Mucosa of rectum (tissue), 2 donors: ENCODE results near the gene LUZP2.

Source experiments
- H3K27ac ChIP-seq, 2 donors: one replicate each; pipeline ENCODE4 v1.7.0; 2013; ENCODE audit warnings: inconsistent platforms in 2 of 2, low read depth in 2 of 2, low read length in 2 of 2
- H3K27me3 ChIP-seq, 2 donors: one replicate each; pipeline ENCODE4 v1.7.0; 2013; ENCODE audit warnings: low read length in 2 of 2; ENCODE audit not compliant: control insufficient read depth in 2 of 2, insufficient read depth in 2 of 2
- H3K36me3 ChIP-seq, 2 donors: one replicate each; pipeline ENCODE4 v1.7.0; 2013; ENCODE audit warnings: low read length in 2 of 2; ENCODE audit not compliant: control insufficient read depth in 2 of 2, insufficient read depth in 2 of 2
- H3K4me1 ChIP-seq, 2 donors: one replicate each; pipeline ENCODE4 v1.7.0; 2013; ENCODE audit warnings: low read length in 2 of 2, mild to moderate bottlenecking in 1 of 2; ENCODE audit not compliant: control insufficient read depth in 2 of 2, insufficient read depth in 2 of 2
- H3K4me3 ChIP-seq, 2 donors: one replicate each; pipeline ENCODE4 v1.7.0; 2013; ENCODE audit warnings: low read length in 2 of 2
- H3K9ac ChIP-seq, 2 donors: one replicate each; pipeline ENCODE4 v1.7.0; 2013; ENCODE audit warnings: low read length in 2 of 2, low read depth in 1 of 2, mild to moderate bottlenecking in 1 of 2
- H3K9me3 ChIP-seq, 2 donors: one replicate each; pipeline ENCODE4 v1.7.0; 2013; ENCODE audit warnings: low read length in 2 of 2; ENCODE audit not compliant: control insufficient read depth in 2 of 2
- donor health status: healthy.
- donor health status: Normal muscosa, but diverticular disease.

Gene LUZP2

DNA sequence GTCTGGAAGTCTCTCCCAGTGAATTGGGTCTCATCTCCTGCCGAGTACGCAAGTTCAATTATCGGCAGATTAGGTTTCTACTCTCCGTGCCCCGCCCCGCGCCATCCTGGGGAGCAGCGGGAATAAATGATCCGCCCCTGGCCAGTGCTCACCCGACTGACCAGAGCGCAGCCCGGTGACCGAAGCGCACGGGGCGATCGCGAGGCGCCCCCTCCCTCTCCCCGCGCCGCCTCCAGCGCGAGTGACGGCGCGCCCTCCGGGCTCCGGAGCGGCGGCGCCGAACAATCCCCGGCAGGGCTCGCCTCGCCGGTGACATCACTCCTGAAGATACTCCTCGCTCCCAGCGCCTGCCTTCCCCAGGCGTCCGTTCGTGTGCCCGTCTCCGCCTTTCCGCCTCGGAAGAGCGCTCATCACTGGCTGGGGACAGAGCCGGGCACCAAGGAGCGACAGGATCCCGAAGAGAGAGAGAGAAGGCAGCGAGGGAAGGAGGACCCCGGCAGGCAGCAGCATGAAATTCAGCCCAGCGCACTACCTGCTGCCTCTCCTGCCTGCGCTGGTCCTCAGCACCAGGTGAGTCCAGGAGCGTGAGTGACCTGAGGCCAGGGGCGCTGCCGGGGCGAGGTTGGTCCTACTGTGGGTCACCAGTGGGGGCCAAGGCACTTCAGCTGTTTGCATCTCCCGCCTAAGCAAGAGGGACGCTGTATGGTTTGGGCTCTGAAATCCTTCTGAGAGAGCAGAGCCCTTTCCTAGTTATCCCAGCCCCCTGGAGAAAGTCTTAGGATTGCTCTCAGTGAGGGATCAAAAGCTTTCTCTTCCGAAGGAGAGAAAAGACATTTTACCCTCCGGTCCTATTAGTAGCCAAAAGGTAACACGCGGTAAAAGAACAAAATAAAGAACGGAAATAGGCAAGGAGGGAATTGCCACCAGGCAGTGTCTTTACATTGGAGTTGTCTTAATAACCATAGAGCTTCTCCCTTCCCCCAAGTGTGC, at the start of gene LUZP2:
LUZP2 (plus strand) TSS at position 318 of the 990 bp plus-strand sequence.
- peak within 1 kb of the TSS; percentile 37 to 64 for H3K4me3 ChIP-seq
- no peaks in the 10 kb centered on the region for H3K9me3 ChIP-seq
- H3K4me1 ChIP-seq: no peaks in the 10 kb centered on the region
- H3K9ac ChIP-seq: peak within 1 kb of the TSS in 1 of 2 donors; percentile 38
- H3K27ac ChIP-seq: no peak within 1 kb of the TSS
- H3K27me3 ChIP-seq: peaks cover 8 to 22% of the 10 kb centered on the region in 2 donors
- no peaks in the 10 kb centered on the region for H3K36me3 ChIP-seq

- no peaks in the 10 kb centered on the region for H3K36me3 ChIP-seq
- no peaks in the 10 kb centered on the region for H3K4me1 ChIP-seq
- no peak overlapping the region for H3K27ac ChIP-seq
- H3K9me3 ChIP-seq: no peaks in the 10 kb centered on the region
- H3K4me3 ChIP-seq: no peak overlapping the region
- no peak overlapping the region for H3K9ac ChIP-seq
- H3K27me3 ChIP-seq: no peaks in the 10 kb centered on the region
Observed at GRCh38 chr11:24453129-24453718, 43.6 kb upstream of the LUZP2 start.

DNA sequence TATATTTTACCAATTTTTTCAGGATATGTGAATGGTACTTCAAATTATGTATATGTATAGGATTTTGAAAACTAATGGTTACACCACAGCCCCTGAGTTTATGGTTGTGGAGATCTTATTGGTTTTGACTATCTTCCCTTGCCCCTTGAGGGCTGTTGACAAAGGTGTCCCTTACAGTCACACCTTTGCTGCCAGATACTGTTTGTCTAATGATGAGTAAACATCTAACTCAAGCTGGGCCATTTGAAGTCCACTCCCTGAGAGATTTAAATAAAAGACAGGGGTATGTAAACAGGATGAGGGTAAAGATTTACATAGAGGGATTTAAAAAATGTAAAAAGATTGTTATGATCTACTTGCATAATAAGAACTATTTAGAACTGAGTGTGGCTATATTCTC, 38.9 kb upstream of the LUZP2 start:
- Histone ChIP-seq H3K4me3 (no peak overlapping the region), H3K27me3 (no peaks in the 10 kb centered on the region), H3K9ac (no peak overlapping the region), H3K36me3 (no peaks in the 10 kb centered on the region), H3K4me1 (no peaks in the 10 kb centered on the region), H3K27ac (no peak overlapping the region), H3K9me3 (no peaks in the 10 kb centered on the region)

DNA sequence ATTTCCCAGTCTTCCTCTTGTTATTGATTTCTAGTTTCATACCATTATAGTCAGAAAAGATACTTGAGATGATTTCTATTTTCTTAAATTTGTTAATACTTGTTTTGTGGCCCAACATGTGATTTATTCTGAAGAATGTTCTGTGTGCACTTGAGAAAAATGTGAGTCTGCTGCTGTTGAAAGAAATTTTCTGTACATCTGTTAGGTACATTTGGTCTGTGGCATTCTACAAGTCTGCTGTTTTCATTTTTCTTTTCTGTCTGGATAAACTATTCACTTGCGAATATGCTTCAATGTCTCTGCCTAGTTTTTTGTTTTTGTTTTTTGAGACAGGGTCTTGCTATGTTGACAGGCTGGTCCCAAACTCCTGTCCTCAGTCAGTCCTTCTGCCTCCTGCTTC, 26.4 kb upstream of the LUZP2 start:
- Histone ChIP-seq H3K27ac (no peak overlapping the region), H3K27me3 (no peaks in the 10 kb centered on the region), H3K36me3 (no peaks in the 10 kb centered on the region), H3K4me3 (no peak overlapping the region), H3K9ac (no peak overlapping the region), H3K4me1 (no peaks in the 10 kb centered on the region), H3K9me3 (no peaks in the 10 kb centered on the region)

DNA sequence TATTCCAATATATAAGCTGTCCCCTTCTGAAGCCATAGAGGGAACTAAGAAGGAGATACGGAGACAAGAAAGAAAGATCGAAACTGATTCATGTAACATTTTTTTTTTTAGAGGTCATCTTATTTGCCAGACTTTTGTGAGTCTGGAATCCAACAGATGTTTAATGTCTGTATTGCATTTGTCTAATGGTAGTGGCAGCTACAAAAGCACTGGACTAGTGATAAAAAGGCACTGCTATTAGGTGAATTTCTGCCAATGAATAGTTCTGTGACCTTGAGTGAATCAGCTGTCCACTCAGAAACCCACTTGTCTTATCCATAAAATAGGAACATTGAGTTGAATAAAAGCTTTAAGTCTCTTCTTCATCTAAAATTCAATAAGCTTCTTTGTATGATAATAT, 25.8 kb upstream of the LUZP2 start:
- Histone ChIP-seq H3K4me3 (no peak overlapping the region), H3K4me1 (no peaks in the 10 kb centered on the region), H3K9ac (no peak overlapping the region)

DNA sequence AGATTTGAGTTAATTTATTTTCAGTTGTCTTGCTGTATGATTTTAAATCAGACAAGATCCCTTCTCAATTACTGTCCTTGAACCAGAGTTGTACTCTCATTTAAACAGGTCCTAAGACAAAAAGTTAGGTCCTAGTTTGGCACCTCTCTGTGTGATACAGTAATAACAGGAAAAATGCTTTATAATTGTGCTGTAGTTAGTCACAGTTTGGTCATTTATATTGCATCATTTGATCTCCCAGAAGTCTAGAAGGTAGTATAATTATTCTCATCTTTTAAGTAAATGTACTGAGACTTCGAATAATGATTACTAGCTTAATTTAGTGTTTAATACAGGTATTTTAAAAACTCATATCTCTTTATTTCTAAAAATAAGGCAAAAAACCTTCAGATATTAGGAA, 18.1 kb upstream of the LUZP2 start:
- Histone ChIP-seq H3K4me1 (no peaks in the 10 kb centered on the region), H3K27me3 (no peaks in the 10 kb centered on the region), H3K4me3 (no peak overlapping the region), H3K36me3 (no peaks in the 10 kb centered on the region), H3K27ac (no peak overlapping the region), H3K9me3 (peaks cover 0 to 2% of the 10 kb centered on the region in 2 donors), H3K9ac (no peak overlapping the region)

More for the DNA sequence above, 25.8 kb upstream of the LUZP2 start:
- H3K27me3 ChIP-seq: no peaks in the 10 kb centered on the region
- no peak overlapping the region for H3K27ac ChIP-seq
- H3K9me3 ChIP-seq: peaks cover 0 to 2% of the 10 kb centered on the region in 2 donors
- H3K36me3 ChIP-seq: no peaks in the 10 kb centered on the region

DNA sequence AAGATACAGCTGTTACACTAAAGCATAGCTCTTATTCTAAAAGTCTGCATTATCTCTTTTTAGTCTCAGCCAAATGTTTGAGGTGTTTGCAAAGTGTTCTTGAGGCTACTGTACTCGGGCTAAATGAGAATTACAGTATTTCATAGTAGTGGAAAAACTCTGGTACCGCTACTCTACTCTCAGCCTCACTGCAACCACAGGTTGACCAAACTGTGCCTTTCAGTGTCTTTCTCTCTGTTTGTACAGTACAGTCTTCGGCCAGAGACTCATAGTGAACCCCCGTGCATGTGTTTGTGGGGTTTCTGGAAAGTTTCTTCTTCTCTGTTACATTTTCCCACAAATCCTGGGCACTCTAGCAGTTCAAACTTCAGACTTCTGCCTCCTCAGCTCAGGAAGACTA, 7.4 kb upstream of the LUZP2 start:
- no peaks in the 10 kb centered on the region for H3K4me1 ChIP-seq
- no peaks in the 10 kb centered on the region for H3K27me3 ChIP-seq
- no peak overlapping the region for H3K27ac ChIP-seq
- H3K4me3 ChIP-seq: no peak overlapping the region
- H3K36me3 ChIP-seq: no peaks in the 10 kb centered on the region
- no peak overlapping the region for H3K9ac ChIP-seq
- H3K9me3 ChIP-seq: no peaks in the 10 kb centered on the region

GRCh38 chr11:24496386-24496735, 492 bp upstream of the LUZP2 start:
- Histone ChIP-seq H3K9ac (peak overlapping the region in 1 of 2 donors; percentile 38), H3K27ac (no peak overlapping the region), H3K36me3 (no peaks in the 10 kb centered on the region)

DNA sequence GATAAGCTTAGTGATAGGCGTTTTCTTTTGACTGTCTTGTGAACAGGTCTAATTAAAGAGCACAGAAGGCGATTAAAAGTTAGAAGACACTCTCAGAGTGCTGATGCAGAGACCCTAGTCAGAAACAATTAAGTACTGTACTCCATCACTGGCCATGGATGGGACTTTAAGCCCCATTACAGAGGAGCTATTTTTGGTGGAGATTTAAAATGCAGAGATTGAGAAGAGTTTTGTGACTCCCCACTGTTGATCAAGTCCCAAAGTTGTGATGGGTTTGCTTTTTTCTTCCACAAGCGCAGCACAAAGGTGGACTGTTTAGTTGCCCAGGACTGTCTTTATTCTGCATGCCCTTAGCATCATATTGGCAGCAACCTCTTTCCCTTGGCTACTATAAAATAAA, 978 bp downstream of the LUZP2 start:
- Histone ChIP-seq H3K27ac (no peak overlapping the region), H3K4me1 (no peaks in the 10 kb centered on the region), H3K4me3 (no peak overlapping the region), H3K27me3 (peaks cover 8 to 22% of the 10 kb centered on the region in 2 donors), H3K36me3 (no peaks in the 10 kb centered on the region), H3K9ac (no peak overlapping the region), H3K9me3 (no peaks in the 10 kb centered on the region)

More at GRCh38 chr11:24496386-24496735, 492 bp upstream of the LUZP2 start:
- Histone ChIP-seq H3K27me3 (peaks cover 8 to 22% of the 10 kb centered on the region in 2 donors), H3K4me1 (no peaks in the 10 kb centered on the region), H3K9me3 (no peaks in the 10 kb centered on the region), H3K4me3 (peak overlapping the region; percentile 37 to 64)

GRCh38 chr11:24502425-24502824, 5.6 kb downstream of the LUZP2 start:
- peaks cover 0 to 10% of the 10 kb centered on the region in 2 donors for H3K27me3 ChIP-seq
- H3K36me3 ChIP-seq: no peaks in the 10 kb centered on the region
- no peak overlapping the region for H3K9ac ChIP-seq
- H3K27ac ChIP-seq: no peak overlapping the region
- H3K4me3 ChIP-seq: no peak overlapping the region
- no peaks in the 10 kb centered on the region for H3K4me1 ChIP-seq
- no peaks in the 10 kb centered on the region for H3K9me3 ChIP-seq
